ENCODE measurements around the gene WRNIP1.

WRNIP1 gene

GRCh38 chr6:2765166-2765895 is at the start of gene WRNIP1:
WRNIP1 (plus strand) TSS chr6:2765393; CDS start chr6:2765623, 230 bp downstream.
- peak; percentile 100 for DNase-seq (ENCODE audit: low read depth)

- DNase-seq (ENCODE audit: low read depth), result no peak
These were observed 49.5 kb upstream of the WRNIP1 start for GRCh38 chr6:2715737-2716136.

GRCh38 chr6:2716936-2717700 is 48.1 kb upstream of the WRNIP1 start:
- no peak for DNase-seq (ENCODE audit: low read depth)

GRCh38 chr6:2718334-2719092 is 46.7 kb upstream of the WRNIP1 start:
- DNase-seq (ENCODE audit: low read depth), result no peak

GRCh38 chr6:2719093-2719455 is 46.1 kb upstream of the WRNIP1 start:
- DNase-seq (ENCODE audit: low read depth), result no peak

- no peak for DNase-seq (ENCODE audit: low read depth)
These were observed 44.0 kb upstream of the WRNIP1 start for GRCh38 chr6:2721219-2721618.

- no peak for DNase-seq (ENCODE audit: low read depth)
These were observed 39.7 kb upstream of the WRNIP1 start for GRCh38 chr6:2725364-2725988.

- no peak for DNase-seq (ENCODE audit: low read depth)
These were observed 39.1 kb upstream of the WRNIP1 start for GRCh38 chr6:2725999-2726567.

GRCh38 chr6:2729921-2730320 is 35.3 kb upstream of the WRNIP1 start:
- no peak for DNase-seq (ENCODE audit: low read depth)

GRCh38 chr6:2730353-2731107 is 34.7 kb upstream of the WRNIP1 start:
- DNase-seq (ENCODE audit: low read depth), result no peak

- DNase-seq (ENCODE audit: low read depth), result no peak
These were observed 33.8 kb upstream of the WRNIP1 start for GRCh38 chr6:2731281-2731909.

GRCh38 chr6:2732503-2733089 is 32.6 kb upstream of the WRNIP1 start:
- no peak for DNase-seq (ENCODE audit: low read depth)

- DNase-seq (ENCODE audit: low read depth), result no peak
These were observed 31.9 kb upstream of the WRNIP1 start for GRCh38 chr6:2733324-2733723.

- DNase-seq (ENCODE audit: low read depth), result no peak
These were observed 31.3 kb upstream of the WRNIP1 start for GRCh38 chr6:2733736-2734480.

- no peak for DNase-seq (ENCODE audit: low read depth)
These were observed 30.6 kb upstream of the WRNIP1 start for GRCh38 chr6:2734488-2735166.

- DNase-seq (ENCODE audit: low read depth), result no peak
These were observed 27.3 kb upstream of the WRNIP1 start for GRCh38 chr6:2737885-2738284.

- DNase-seq (ENCODE audit: low read depth), result peak; percentile 53
These were observed 26.7 kb upstream of the WRNIP1 start for GRCh38 chr6:2738373-2738979.

GRCh38 chr6:2739335-2739734 is 25.9 kb upstream of the WRNIP1 start:
- DNase-seq (ENCODE audit: low read depth), result peak; percentile 47

- DNase-seq (ENCODE audit: low read depth), result no peak
These were observed 24.6 kb upstream of the WRNIP1 start for GRCh38 chr6:2740581-2740980.

Measured in fibroblast of gingiva (primary cell).